Left forelimb (tissue), 1 donor: ENCODE results near the gene NCAM2.

ENCODE experiments used
- DNase-seq: peaks from one replicate; pipeline ENCODE4 v3.0.0-alpha.2; 2018; ENCODE audit warnings: low spot score

NCAM2 gene

GRCh38 chr21:21028275-21028820, 30.1 kb downstream of the NCAM2 start:
- no peak for DNase-seq

GRCh38 chr21:21029164-21029563, 31.0 kb downstream of the NCAM2 start:
- DNase-seq, result no peak

- DNase-seq, result no peak
These were observed 32.1 kb downstream of the NCAM2 start for GRCh38 chr21:21030311-21030710.

- no peak for DNase-seq
These were observed 35.8 kb downstream of the NCAM2 start for GRCh38 chr21:21034036-21034435.

- DNase-seq, result no peak
These were observed 41.5 kb downstream of the NCAM2 start for GRCh38 chr21:21039624-21040170.

- no peak for DNase-seq
These were observed 47.3 kb downstream of the NCAM2 start for GRCh38 chr21:21045518-21045917.

- DNase-seq, result no peak
These were observed 47.9 kb downstream of the NCAM2 start for GRCh38 chr21:21046063-21046462.

- DNase-seq, result no peak
These were observed 53.2 kb downstream of the NCAM2 start for GRCh38 chr21:21051109-21052055.

GRCh38 chr21:21052672-21053071, 54.5 kb downstream of the NCAM2 start:
- no peak for DNase-seq

GRCh38 chr21:21057349-21058062, 59.3 kb downstream of the NCAM2 start:
- no peak for DNase-seq

GRCh38 chr21:21063828-21064227, 65.6 kb downstream of the NCAM2 start:
- no peak for DNase-seq

- no peak for DNase-seq
These were observed 66.1 kb downstream of the NCAM2 start for GRCh38 chr21:21064353-21064752.

- no peak for DNase-seq
These were observed 69.2 kb downstream of the NCAM2 start for GRCh38 chr21:21067375-21067774.

- DNase-seq, result no peak
These were observed 76.1 kb downstream of the NCAM2 start for GRCh38 chr21:21074305-21074704.

GRCh38 chr21:21076051-21076450, 77.8 kb downstream of the NCAM2 start:
- no peak for DNase-seq

GRCh38 chr21:21076491-21076890, 78.3 kb downstream of the NCAM2 start:
- DNase-seq, result no peak

GRCh38 chr21:21079646-21080045, 81.4 kb downstream of the NCAM2 start:
- DNase-seq, result no peak

- DNase-seq, result no peak
These were observed 86.0 kb downstream of the NCAM2 start for GRCh38 chr21:21084179-21084578.

GRCh38 chr21:21085206-21085605, 87.0 kb downstream of the NCAM2 start:
- DNase-seq, result no peak

- DNase-seq, result no peak
These were observed 98.7 kb downstream of the NCAM2 start for GRCh38 chr21:21096956-21097355.

GRCh38 chr21:21097466-21097865, 99.3 kb downstream of the NCAM2 start:
- no peak for DNase-seq

- no peak for DNase-seq
These were observed 103.7 kb downstream of the NCAM2 start for GRCh38 chr21:21101911-21102310.

- no peak for DNase-seq
These were observed 104.7 kb downstream of the NCAM2 start for GRCh38 chr21:21102896-21103295.
